ENCODE data around the gene CAP2.

The CAP2 gene

DNA sequence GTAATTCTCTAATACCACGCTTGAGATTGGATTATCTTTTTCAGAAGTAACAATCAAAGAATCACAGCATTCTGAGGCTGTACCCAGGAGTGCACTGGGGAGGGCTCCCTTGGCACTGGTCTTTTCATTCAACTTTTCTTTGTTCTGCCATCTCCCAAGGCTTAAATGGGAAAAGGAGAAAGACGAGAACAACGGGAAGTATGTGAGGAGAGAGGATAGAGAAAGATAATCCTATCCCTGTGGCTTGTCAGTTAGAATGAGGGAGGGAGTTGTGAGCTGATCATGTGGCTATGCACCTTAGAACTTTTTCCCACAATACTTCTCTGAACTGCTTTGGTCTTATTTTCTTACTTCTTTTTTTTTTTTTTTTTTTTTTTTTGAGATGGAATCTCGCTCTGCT, 83.1 kb downstream of the CAP2 start:
- H3K27me3 Mint-ChIP-seq: peaks cover 8 to 16% of the 10 kb centered on the region in 2 donors
- H3K27ac Mint-ChIP-seq: no peak overlapping the region
- no peak overlapping the region for H3K4me3 Mint-ChIP-seq
- H3K36me3 Mint-ChIP-seq (ENCODE audit: insufficient read depth): no peaks in the 10 kb centered on the region
- ATAC-seq (replicated peaks) (no peak), DNase-seq (no peak)
- no peaks in the 10 kb centered on the region for H3K9me3 Mint-ChIP-seq
- H3K4me1 Mint-ChIP-seq (ENCODE audit: low read depth in 2 of 2): no peaks in the 10 kb centered on the region

GRCh38 chr6:17477356-17477755, 84.0 kb downstream of the CAP2 start:
- Mint-ChIP-seq H3K36me3 (ENCODE audit: insufficient read depth) (no peaks in the 10 kb centered on the region), H3K4me1 (ENCODE audit: low read depth in 2 of 2) (no peaks in the 10 kb centered on the region), H3K4me3 (no peak overlapping the region), H3K9me3 (no peaks in the 10 kb centered on the region), H3K27me3 (peaks cover 16 to 21% of the 10 kb centered on the region in 2 donors), H3K27ac (no peak overlapping the region)
- no peak for DNase-seq
- ATAC-seq (replicated peaks): no peak

- no peaks in the 10 kb centered on the region for H3K9me3 Mint-ChIP-seq
- H3K4me1 Mint-ChIP-seq (ENCODE audit: low read depth in 2 of 2): no peaks in the 10 kb centered on the region
- ATAC-seq (replicated peaks) (no peak), DNase-seq (no peak)
- H3K4me3 Mint-ChIP-seq: no peak overlapping the region
- peaks cover 23 to 26% of the 10 kb centered on the region in 2 donors for H3K27me3 Mint-ChIP-seq
- H3K27ac Mint-ChIP-seq: no peak overlapping the region
- no peaks in the 10 kb centered on the region for H3K36me3 Mint-ChIP-seq (ENCODE audit: insufficient read depth)
Observed at GRCh38 chr6:17478223-17478907, 85.0 kb downstream of the CAP2 start.

DNA sequence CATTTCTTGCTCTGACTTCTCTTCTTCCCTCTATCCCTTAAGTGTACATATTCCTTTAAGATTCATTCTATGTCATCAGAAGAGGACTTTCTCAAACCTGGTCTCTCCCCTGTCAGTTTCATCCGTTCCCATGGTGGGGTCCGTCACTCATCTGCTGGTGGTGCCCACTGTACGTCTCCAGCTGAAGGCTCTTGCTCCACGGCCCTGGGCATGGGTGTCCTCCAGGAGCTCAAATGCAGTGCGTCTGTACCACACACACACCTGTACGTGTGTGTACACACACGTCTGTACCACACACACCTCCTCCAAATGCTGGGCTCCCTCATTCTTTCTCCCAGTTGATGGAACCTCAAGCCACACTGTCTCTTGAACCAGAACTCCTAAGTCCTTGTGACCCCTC, 85.6 kb downstream of the CAP2 start:
- ATAC-seq (replicated peaks): no peak
- Mint-ChIP-seq H3K9me3 (no peaks in the 10 kb centered on the region), H3K4me1 (ENCODE audit: low read depth in 2 of 2) (no peaks in the 10 kb centered on the region)

DNA sequence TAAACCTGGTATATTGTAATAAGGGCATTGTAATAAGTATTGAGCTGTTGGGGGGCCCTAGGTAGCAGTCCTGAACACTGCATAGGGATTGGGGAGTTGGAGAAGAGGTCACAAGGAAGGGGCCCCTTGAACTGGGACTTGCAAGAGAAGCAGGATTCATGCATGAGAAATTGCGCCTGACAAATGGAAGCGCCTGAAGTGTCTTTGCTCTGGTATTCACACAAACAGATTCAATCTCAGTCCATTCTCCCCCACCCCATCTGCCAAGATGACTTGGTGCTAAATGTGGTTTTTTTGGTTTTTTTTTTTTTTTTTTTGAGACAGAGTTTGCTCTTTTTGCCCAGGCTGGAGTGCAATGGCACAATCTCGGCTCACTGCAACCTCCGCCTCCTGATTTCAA, 87.1 kb downstream of the CAP2 start:
- no peak for ATAC-seq (replicated peaks)
- H3K27ac Mint-ChIP-seq: no peak overlapping the region
- H3K36me3 Mint-ChIP-seq (ENCODE audit: insufficient read depth): no peaks in the 10 kb centered on the region
- peaks cover 30% of the 10 kb centered on the region in 2 donors for H3K27me3 Mint-ChIP-seq
- H3K4me3 Mint-ChIP-seq: no peak overlapping the region
- H3K4me1 Mint-ChIP-seq (ENCODE audit: low read depth in 2 of 2): no peaks in the 10 kb centered on the region
- DNase-seq: no peak
- H3K9me3 Mint-ChIP-seq: no peaks in the 10 kb centered on the region

More for the DNA sequence above, 85.6 kb downstream of the CAP2 start:
- H3K27me3 Mint-ChIP-seq: peaks cover 23 to 26% of the 10 kb centered on the region in 2 donors
- H3K36me3 Mint-ChIP-seq (ENCODE audit: insufficient read depth): no peaks in the 10 kb centered on the region
- H3K4me3 Mint-ChIP-seq: no peak overlapping the region
- H3K27ac Mint-ChIP-seq: no peak overlapping the region
- no peak for DNase-seq

DNA sequence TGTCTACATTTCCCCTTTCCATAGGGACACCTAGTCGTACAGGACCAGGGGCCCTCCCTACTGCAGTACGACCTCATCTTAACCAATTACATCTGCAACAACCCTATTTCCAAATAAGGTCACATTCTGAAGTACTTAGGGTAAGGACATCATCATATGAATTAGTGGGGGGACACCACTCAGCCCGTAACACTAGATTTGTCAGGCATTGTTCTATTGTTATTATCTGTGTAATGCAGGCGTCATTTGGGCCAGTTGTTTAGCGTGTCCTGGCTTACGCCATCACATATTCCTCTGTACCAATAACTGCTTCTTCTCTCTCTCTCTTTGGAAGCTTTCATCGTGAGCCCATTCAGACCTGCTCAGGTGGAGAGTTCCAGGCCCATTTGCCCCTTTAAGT, 89.3 kb downstream of the CAP2 start:
- Mint-ChIP-seq H3K9me3 (no peaks in the 10 kb centered on the region), H3K4me1 (ENCODE audit: low read depth in 2 of 2) (no peaks in the 10 kb centered on the region), H3K4me3 (no peak overlapping the region), H3K27ac (no peak overlapping the region), H3K27me3 (peaks cover 26 to 27% of the 10 kb centered on the region in 2 donors), H3K36me3 (ENCODE audit: insufficient read depth) (no peaks in the 10 kb centered on the region)
- DNase-seq (no peak), ATAC-seq (replicated peaks) (no peak)

- no peak overlapping the region for H3K27ac Mint-ChIP-seq
- no peak for ATAC-seq (replicated peaks)
Observed at GRCh38 chr6:17483391-17484016, 90.1 kb downstream of the CAP2 start.

GRCh38 chr6:17484201-17484849, 90.9 kb downstream of the CAP2 start:
- no peak for DNase-seq
- Mint-ChIP-seq H3K27ac (no peak overlapping the region), H3K4me3 (no peak overlapping the region), H3K36me3 (ENCODE audit: insufficient read depth) (no peaks in the 10 kb centered on the region), H3K9me3 (no peaks in the 10 kb centered on the region), H3K27me3 (peaks cover 32 to 43% of the 10 kb centered on the region in 2 donors), H3K4me1 (ENCODE audit: low read depth in 2 of 2) (no peaks in the 10 kb centered on the region)
- ATAC-seq (replicated peaks): no peak

More at GRCh38 chr6:17483391-17484016, 90.1 kb downstream of the CAP2 start:
- no peak overlapping the region for H3K4me3 Mint-ChIP-seq
- H3K4me1 Mint-ChIP-seq (ENCODE audit: low read depth in 2 of 2): no peaks in the 10 kb centered on the region
- no peaks in the 10 kb centered on the region for H3K9me3 Mint-ChIP-seq
- H3K27me3 Mint-ChIP-seq: peaks cover 32 to 35% of the 10 kb centered on the region in 2 donors
- DNase-seq: no peak
- H3K36me3 Mint-ChIP-seq (ENCODE audit: insufficient read depth): no peaks in the 10 kb centered on the region

GRCh38 chr6:17485181-17485580, 91.8 kb downstream of the CAP2 start:
- H3K4me1 Mint-ChIP-seq (ENCODE audit: low read depth in 2 of 2): no peaks in the 10 kb centered on the region
- no peaks in the 10 kb centered on the region for H3K9me3 Mint-ChIP-seq
- no peak overlapping the region for H3K27ac Mint-ChIP-seq
- DNase-seq: no peak
- no peaks in the 10 kb centered on the region for H3K36me3 Mint-ChIP-seq (ENCODE audit: insufficient read depth)
- H3K27me3 Mint-ChIP-seq: peaks cover 33 to 51% of the 10 kb centered on the region in 2 donors
- H3K4me3 Mint-ChIP-seq: no peak overlapping the region
- no peak for ATAC-seq (replicated peaks)

DNA sequence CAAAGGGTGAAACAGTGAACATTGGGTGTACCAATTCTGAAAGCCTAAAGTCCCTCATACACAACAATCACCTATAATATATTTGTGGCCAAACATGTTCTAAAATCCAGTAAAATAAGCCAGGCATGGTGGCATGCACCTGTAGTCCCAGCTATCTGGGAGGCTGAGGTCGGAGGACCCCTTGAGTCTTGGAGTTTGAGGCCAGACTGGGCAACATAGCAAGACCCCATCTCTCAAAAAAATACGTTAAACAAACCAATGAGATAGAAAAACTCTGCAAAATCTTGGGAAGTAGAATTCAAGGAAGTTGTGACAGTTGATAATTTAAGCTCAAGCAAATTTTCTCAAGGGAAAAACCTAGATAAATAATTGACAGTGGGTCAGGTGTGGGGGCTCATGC, 92.6 kb downstream of the CAP2 start:
- ATAC-seq (replicated peaks) (no peak), DNase-seq (no peak)
- no peaks in the 10 kb centered on the region for H3K9me3 Mint-ChIP-seq
- peaks cover 0 to 2% of the 10 kb centered on the region in 2 donors for H3K4me1 Mint-ChIP-seq (ENCODE audit: low read depth in 2 of 2)
- H3K4me3 Mint-ChIP-seq: no peak overlapping the region
- H3K27me3 Mint-ChIP-seq: peaks cover 41 to 58% of the 10 kb centered on the region in 2 donors
- no peak overlapping the region for H3K27ac Mint-ChIP-seq
- no peaks in the 10 kb centered on the region for H3K36me3 Mint-ChIP-seq (ENCODE audit: insufficient read depth)

GRCh38 chr6:17486680-17487079, 93.3 kb downstream of the CAP2 start:
- Mint-ChIP-seq H3K27ac (no peak overlapping the region), H3K4me1 (ENCODE audit: low read depth in 2 of 2) (peaks cover 0 to 6% of the 10 kb centered on the region in 2 donors), H3K36me3 (ENCODE audit: insufficient read depth) (no peaks in the 10 kb centered on the region), H3K4me3 (no peak overlapping the region), H3K9me3 (no peaks in the 10 kb centered on the region), H3K27me3 (peaks cover 42 to 64% of the 10 kb centered on the region in 2 donors)
- no peak for ATAC-seq (replicated peaks)
- DNase-seq: no peak

DNA sequence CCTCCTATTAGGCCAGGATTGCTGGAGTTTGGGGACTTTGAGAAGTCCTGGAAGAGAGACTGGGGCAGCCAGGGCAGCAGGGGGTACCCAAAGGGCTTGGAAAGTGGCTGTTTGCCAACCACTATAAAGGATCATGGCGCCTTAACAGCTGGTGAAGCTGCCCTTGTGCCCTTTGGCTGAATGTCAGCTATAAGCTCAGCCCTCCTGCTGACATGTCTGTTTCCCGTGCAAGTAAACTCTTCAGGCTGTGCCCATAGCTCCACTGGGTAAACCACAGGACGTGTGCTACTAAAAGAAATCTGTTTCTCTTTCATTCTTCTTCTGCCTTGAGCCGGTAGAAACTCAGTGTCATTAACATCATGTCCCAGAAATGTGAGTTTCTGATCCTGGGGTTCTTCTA, 97.3 kb downstream of the CAP2 start:
- H3K36me3 Mint-ChIP-seq (ENCODE audit: insufficient read depth): no peaks in the 10 kb centered on the region
- ATAC-seq (replicated peaks): no peak
- peaks cover 0 to 6% of the 10 kb centered on the region in 2 donors for H3K4me1 Mint-ChIP-seq (ENCODE audit: low read depth in 2 of 2)
- peaks cover 57 to 80% of the 10 kb centered on the region in 2 donors for H3K27me3 Mint-ChIP-seq
- H3K9me3 Mint-ChIP-seq: no peaks in the 10 kb centered on the region
- DNase-seq: no peak
- no peak overlapping the region for H3K27ac Mint-ChIP-seq
- no peak overlapping the region for H3K4me3 Mint-ChIP-seq

DNA sequence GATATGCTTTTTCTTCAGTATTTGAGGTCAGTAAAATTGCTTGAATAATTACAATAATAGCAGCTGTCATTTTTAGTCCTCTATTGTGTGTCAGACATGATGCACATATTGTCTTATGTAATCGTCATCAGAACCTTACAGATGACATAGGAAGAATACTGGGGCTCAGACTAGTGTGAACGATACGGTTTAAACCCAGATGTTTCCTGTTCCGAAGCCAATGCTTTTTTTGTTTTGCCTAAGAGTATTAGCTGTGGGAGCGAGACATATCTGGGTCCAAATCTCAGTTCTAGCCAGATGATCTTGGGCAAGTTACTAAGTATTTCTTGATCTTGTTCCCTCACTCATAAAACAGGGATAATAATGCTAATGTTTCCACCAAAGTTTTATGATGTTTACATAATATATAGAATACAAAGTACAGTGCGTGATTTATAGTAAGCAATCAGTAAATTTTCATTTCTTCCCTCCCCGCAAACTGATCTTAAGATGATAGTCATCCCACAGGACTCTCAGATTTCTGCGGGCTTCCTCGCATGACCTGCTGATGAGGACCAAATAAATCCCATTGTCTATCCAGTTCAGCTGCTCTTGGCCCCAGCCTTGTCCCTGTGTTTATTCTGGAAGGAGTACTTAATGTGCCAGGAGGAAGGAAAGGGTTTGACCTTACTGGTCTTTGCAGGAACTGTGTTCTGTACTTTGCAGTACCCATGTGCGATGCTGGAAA, 98.2 kb downstream of the CAP2 start:
- H3K4me3 Mint-ChIP-seq: no peak overlapping the region
- no peak for ATAC-seq (replicated peaks)
- H3K9me3 Mint-ChIP-seq: no peaks in the 10 kb centered on the region
- H3K4me1 Mint-ChIP-seq (ENCODE audit: low read depth in 2 of 2): peaks cover 0 to 6% of the 10 kb centered on the region in 2 donors
- H3K27me3 Mint-ChIP-seq: peaks cover 64 to 86% of the 10 kb centered on the region in 2 donors
- no peaks in the 10 kb centered on the region for H3K36me3 Mint-ChIP-seq (ENCODE audit: insufficient read depth)
- H3K27ac Mint-ChIP-seq: no peak overlapping the region
- no peak for DNase-seq

Data from effector memory CD8-positive, alpha-beta T cell (primary cell).